HG03439 (cell line): ENCODE measurements around the gene RPL19.

ENCODE experiments used
- ATAC-seq: cut with Tn5 transposase; IDR thresholded peaks from one replicate; pipeline ENCODE4 v1.9.1; 2021; ENCODE audit warnings: mild to moderate bottlenecking, moderate library complexity; ENCODE audit not compliant: unreplicated experiment

RPL19 gene

DNA sequence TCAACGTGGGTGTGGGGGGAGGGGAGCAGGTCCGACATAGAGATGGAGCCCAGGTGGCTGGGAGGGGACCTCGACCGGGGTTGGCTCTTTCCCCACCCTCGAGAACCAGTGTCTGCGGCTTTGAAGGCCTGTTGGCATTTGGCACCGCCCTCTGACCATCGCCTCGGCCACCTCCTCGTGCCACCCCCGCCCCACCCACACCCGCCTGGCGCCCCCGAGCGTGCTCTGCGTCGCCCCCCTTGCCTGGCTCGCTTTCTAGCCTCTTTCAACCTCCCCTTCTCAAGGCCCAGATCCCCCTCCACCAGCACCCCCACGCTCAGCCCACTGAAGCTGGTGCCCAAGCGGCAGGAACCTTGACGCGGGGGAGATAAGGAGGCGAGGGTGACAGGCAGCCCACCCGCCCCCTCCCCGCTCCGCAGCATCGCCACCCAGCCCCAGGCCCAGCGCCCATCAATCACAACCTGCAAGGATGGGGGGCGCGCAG, 3.2 kb upstream of the RPL19 start:
- ATAC-seq = no peak

DNA sequence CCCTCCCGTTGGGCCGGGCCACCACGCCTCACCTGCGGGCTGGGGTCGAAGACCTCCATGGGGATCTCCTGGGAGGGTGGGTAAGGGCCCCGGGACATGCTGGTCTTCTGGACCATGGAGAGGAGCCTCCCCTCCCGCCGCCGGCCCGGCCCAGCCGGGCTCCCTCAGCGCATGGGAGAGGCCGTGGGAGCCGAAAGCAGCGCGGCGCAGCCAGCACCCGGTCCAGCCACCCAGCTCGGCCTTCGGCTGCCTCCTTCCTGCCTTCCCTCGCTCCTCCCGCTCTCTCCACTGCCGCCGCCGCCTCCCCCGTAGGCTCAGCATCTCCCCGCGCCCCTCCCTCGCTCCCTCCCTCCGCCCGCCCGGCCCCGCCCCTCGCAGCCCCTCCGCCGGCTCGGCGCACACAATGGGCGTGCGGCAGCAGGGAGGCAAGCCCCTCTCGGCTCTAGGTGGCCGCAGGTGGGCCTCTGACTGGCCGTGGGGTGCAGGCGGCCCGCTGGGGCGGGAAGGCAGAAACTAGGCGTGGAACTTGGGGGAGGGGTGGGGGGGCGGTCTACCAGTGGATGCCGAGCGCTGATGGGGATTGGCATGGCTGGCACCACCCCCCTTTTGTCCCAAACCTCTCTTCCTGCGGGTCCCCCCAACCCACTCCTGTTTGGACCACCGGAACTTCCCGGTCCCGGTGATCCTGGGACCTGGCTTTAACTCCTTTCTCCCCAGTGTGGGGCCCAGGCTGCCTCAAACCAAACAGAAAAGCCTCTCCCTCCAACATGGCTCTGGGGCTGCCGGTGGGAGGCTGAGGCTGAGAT, 2.5 kb upstream of the RPL19 start, which contains the start of gene CACNB1:
TSS of gene CACNB1 (minus strand) at position 290 of the 806 bp plus-strand sequence. CDS start at position 116, 174 bp downstream.
- ATAC-seq = no peak

DNA sequence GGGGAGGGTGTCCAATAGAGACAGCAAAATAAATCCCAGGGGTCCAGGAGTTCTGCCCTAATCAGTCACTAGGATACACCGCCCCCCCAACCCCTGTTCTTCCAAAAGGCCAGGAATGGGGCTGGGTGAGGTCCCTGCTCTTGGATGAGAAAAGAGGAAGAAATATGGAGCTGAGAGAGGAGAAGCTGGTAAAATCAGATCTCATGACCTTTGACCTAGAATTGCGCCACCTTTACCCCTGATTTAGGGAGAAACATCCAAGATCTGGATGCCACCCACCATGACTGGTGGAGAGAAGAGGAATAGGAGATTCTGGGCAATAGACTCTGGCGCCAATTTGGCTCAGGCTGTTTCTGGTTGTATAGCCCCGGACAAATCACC, 1.9 kb upstream of the RPL19 start:
- ATAC-seq = no peak

DNA sequence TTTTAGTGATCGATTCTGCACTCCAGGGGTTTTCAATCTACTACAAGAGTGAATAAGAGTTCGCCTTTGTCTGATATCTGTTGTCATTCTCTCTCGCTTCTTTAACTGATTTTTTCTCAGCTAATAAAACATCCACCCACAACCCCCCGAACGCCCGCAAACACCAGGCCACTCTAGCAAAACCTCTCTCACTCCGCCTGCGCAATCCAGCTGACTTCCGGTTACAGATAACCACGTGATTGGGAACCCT, 338 bp upstream of the RPL19 start:
- ATAC-seq = peak; percentile 66

DNA sequence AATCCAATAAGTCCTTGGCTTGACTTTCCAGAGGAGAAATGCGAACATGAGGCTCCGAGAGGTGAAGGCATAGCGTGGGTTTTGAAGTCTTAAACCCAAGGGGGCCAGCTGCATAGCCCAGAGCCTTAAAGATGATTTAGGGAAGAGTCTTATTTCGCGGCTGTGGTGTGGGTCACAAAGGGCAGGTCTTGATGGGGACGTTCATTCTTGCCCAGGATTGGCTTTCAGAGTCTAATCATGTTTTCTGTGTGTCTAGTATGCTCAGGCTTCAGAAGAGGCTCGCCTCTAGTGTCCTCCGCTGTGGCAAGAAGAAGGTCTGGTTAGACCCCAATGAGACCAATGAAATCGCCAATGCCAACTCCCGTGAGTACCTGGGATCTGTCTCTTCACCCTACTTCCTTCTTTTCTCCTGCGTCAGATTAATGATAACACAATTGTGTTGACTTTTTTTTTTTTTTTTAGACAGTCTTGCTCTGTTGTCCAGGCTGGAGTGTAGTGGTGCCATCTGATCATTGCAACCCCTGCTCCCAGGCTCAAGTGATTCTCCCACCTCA, 951 bp downstream of the RPL19 start:
- ATAC-seq = no peak

DNA sequence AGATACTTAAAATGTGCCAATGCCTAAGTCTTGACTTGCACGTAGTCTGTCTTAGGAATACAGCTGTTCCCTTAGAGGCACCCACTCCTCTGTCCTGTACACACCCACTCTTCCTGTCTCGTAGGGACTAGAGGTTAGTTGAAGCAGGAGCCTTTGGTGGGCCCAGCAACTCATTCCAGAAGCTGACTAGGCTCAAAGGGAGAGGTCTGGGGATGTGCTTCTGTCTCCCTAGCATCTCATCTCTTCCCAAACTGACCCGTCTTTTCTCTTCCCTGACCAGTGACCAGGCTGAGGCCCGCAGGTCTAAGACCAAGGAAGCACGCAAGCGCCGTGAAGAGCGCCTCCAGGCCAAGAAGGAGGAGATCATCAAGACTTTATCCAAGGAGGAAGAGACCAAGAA, 4.2 kb downstream of the RPL19 start:
- ATAC-seq = no peak

DNA sequence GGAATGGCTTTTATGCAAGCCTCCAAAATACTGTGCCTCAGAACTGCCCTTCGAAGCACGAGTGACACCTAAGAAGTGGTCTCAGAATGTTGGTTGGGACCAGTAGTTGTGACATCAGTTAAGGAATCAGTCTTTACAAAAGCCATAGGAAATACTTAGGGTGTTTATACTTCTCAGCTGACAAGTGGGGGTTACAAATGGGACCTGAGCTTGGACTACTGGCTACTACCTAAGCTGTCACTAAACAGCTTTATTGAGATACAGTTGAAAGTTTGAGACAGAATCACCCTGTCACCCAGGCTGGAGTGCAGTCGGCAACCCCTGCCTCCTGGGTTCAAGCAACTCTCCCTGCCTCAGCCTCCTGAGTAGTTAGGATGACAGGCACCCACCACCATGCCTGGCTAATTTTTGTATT, 5.0 kb downstream of the RPL19 start:
- no peak for ATAC-seq

DNA sequence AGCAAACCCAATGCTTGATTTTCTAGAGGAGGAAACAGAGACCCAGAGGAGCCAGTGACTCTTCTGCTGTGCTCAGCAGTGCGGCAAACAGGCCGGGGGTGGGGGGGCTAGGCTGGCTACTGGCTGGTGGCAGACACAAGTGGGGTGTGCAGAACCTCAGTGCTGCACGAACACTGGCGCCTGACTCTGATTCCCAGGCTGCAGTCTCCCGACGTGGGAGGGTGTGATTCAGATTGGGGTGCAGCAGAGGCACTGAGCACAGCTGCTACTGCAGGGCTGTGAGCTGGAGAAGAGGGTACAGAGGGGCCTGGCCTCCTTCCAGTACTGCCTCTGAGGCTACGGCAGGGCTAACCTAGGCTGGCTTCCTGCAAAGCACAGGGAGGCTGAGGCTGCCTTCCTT, 8.1 kb downstream of the RPL19 start:
- ATAC-seq = no peak

DNA sequence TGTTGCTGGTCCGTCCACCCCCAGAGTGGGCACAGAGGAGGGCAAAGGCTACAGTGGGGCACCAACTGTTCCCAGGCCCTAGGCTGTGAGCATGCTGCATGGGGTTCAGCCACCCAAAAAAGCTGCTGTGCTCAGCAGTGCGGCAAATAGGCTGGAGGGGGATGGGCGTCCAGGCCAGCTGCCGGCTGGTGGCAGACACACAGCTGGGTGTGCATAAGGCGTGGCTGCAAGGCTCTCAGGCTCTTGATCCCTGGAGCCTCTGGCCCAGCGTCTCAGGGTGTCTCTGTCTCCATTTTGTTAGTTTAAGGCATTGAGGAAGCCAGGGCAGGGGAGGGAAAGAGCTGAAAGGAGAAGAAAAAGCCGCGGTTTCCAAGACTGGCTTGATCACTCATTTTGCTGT, 8.8 kb downstream of the RPL19 start:
- no peak for ATAC-seq

DNA sequence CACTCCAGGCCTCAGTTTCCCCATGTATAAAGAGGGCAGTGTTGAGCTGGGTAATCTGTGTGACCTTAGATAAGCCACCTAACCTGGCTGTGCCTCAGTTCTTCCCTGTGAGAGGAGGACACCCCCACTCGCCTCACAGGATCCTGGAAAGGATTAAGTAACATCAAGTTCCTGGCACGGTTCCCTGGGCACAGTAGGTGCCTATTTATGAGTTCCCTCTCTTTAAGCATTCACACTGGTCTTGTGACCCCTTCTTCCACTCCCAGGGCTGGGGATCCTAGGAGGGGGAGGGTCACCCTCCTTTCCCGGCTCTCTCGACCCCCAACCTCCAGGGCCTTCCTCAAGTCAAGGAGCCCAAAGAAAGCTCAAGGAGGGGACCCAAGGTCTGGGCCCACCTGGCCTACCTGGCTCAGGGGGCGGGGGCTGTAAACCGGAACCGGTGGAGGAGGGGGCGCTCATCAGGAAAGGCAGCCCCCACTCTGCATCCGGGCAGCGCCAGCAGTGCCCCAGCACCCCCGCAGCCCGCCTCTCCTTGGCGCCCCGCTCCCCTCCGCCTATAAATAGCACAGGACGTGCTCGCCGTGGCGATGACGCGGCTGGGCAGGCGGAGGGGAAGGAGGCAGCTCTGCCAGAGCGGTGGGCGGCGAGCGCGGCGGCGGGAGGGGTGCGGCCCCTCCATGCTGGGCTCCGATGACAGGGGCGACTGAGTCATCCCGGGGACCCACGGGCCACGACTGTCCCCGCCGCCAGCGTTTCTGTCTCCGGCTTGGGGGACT, 9.4 kb downstream of the RPL19 start:
- ATAC-seq = no peak

DNA sequence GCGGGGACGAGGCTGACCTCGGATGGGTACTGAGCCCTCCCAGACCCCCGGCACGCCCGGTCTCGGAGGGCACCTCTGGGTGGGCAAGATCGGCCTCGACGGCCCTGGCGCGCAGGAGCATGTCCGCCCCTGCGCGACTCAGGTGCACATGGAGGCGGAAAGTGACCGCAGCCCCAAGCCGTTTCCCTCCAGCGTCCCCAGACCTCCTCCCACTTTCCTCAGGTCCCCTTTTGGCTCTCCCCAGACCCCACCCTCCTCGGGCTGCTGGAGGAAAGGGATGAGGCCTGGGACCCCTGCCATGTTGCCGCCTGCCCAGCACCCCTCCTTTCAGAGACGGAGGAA, 10.0 kb downstream of the RPL19 start:
- no peak for ATAC-seq

DNA sequence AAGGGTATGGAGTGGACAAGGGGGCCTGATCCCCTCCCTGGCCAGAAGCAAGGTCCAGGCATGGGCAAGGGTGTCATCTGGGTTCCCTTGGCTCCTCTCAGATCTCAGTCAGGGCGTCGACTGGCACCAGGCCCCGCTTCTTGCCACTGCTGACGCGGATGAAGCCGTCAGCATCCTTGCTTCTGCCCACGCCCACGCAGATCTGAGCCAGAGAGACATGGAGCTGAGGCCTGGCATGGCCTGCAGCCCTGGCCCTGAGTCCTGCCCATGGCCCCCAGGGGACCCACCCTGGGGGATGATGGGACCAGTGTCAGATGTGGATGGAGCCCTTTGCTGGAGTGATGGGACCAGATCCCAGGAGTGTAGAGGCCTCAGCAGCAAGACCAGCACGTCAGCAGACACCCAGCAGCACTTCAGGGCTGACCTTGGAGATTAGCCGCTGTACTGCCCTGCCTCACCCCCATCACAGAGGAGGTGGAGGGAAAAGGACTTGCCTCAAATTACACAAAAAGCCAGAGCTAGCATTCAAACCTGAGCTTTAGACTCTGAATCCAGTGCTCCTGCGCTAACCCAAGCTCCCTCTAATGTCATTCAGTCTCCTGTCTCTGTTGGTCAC, 12.2 kb downstream of the RPL19 start:
- no peak for ATAC-seq

DNA sequence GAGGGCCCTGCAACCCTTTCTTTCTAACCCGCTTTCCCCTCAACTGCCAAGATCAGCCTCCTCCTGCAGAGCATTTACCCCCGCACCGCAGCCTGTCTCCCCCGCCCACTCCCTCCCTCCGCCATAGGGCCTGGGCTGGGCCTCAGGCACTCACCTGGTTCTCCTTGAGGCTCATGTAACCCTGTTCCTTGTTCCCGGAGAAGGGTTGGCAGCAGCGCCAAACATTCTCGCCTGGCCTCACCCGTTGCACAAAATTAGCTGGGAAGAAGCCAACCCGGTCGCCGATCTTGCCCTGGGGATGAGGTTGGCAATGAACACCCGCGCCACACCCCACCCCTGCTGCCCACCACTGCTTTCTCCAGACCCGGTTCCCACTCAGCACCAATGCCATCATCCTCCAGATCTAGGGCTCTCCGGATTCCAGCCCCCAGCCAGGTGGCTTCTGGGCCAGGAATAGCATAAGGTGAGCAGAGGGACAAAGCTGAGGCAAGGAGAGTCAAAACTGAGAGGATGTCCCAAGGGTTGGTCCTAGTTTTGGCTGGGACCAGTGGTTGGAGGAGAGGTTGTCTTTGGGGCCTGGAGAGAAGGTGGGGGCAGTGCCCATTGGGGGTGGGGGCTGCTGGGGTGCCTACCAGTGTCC, 12.9 kb downstream of the RPL19 start:
- ATAC-seq = no peak

DNA sequence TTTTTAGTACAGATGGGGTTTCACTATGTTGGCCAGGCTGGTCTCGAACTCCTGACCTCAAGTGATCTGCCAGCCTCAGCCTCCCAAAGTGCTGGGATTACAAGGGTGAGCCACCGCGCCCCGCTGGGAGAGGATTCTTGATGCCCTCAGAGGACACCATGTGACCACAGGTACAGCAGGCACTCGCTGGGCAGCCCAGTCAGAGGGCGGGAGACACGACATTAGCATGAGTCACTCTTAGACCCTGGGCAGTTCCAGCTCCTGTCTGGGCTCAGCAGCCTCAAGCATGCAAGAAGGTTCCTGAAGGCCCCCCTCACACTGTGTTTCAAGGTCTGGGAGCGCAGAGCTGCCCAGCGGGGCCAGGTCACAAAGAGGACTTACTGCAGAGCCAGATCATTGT, 13.8 kb downstream of the RPL19 start:
- ATAC-seq = no peak

DNA sequence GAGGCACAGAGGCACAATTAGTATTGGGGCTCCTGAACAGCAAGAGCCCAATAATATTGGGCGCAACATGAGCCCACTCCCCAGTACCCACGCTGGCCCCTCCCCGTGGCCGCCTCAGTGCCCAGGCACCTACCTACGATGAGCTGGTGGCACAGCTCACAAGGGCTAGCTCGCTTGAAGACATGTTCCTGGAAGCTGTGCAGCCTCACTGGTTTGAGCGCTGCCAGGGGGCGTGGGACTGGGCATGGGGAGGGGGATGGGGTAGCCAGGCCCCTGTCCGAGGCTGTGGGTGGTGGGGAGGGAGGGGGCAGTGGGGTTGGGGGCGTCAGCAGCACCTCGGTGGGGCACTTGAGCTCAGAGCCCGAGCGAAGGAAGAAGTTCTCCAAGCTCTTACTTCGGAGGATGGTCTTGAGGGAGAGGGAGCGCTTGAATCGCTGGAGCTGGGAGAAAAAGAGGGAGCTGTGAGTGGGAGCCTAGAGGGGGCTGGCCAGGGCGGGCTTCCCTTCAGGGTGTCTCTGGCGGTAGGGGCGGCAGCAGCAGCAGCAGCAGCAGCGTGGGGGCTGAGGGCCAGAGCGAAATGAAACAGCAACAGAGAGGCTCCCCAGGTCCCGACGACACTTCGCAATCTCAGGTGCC, 17.8 kb downstream of the RPL19 start:
- no peak for ATAC-seq

DNA sequence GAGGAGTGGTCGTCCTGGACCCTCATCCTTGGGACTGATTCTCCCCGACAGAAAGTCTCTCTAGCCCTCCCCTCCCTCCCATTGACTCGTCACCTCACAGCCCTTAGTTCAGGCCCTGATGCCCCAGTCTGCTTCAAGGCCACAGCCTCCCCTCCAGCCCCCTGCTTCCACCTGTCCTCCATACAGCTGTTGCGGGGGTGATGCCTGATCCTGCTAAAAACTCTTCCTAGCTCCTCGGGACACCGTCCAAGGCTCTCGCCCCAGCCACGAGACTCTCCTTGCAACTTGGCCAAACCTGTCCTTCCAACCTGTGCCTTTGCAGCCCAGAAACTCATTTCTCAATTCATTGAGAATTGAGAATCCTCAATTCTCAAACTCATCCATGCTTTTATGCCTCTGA, 18.8 kb downstream of the RPL19 start:
- ATAC-seq = no peak

DNA sequence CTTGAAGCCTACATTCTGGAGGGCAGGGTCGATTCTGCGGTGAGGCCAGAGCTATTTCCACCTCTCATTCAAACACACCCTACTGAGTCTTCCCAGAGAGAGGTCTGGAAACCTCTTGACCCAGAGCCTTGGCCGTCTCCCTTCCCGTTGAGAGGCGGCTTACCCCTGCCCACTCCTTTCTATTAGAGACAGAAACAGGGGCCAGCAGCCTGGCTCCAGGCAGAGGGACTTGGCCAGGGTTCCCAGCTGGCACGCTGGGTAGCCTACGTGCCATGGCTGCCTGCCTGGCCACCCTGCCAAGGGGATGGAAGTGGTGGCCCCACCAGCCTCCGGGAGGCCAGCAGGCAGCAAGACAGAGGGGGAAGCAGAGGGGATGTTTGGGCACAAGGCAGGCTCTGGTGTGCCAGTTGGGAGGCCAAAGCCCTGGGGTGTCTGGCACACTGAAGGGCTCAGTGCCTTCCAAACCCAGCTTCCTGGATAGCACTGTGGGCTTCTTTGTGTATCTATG, 19.6 kb downstream of the RPL19 start:
- ATAC-seq = no peak

DNA sequence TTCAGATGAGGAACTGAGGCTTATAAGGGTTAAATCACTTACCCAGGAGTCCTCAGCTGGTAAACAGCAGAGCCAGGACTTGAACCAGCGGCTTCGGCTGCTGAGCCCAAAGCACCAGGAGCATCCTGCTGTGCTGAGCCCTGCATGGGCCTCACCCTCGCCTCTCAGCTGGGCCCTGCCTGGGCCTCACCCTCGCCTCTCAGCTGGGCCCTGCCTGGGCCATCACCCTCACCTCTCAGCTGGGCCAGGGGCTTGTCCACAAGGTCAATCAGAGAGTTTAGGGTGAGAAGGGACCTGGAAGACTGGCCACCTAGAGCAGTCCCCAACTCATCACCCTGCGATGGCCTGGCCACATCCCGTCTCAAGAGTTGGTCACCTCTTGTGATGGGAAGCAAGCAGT, 21.5 kb downstream of the RPL19 start:
- no peak for ATAC-seq

DNA sequence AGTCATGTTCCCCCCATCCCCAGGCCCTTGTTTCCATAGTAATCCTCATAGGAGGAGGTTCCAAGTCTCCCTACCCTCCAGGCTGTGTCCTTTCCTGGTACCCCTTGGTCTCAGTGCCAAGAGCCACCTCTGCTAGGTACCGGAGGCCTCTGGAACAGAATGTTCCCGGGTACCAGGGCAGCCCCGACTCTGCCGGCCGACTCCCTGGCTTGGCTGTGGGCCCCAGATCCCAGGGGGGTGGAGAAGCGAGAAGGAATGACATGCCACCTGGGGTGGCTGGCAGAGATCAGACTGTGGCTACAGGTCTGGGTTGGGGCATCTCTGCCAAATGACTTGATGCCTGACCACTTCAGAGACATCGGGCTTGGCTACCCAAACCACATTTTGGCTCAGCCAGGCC, 22.1 kb downstream of the RPL19 start:
- ATAC-seq = no peak
